Stimulated activated CD8-positive, alpha-beta memory T cell treated with anti-CD3 and anti-CD28 coated beads, Interleukin-12 subunit alpha, Interleukin-12 subunit beta, amount 100 ng/mL, for 24 hours (primary cell): ENCODE results near the gene ADAM17.
"Not testable (repeated sequence)": the region's sequence is repeated elsewhere in the genome, so short reads cannot be mapped to it uniquely, and the experiment has no call there.

Experiments used
- DNase-seq: peaks from one replicate; pipeline ENCODE4 v3.0.0-alpha.2; 2020; ENCODE audit errors: extremely low read depth

Gene ADAM17

DNA sequence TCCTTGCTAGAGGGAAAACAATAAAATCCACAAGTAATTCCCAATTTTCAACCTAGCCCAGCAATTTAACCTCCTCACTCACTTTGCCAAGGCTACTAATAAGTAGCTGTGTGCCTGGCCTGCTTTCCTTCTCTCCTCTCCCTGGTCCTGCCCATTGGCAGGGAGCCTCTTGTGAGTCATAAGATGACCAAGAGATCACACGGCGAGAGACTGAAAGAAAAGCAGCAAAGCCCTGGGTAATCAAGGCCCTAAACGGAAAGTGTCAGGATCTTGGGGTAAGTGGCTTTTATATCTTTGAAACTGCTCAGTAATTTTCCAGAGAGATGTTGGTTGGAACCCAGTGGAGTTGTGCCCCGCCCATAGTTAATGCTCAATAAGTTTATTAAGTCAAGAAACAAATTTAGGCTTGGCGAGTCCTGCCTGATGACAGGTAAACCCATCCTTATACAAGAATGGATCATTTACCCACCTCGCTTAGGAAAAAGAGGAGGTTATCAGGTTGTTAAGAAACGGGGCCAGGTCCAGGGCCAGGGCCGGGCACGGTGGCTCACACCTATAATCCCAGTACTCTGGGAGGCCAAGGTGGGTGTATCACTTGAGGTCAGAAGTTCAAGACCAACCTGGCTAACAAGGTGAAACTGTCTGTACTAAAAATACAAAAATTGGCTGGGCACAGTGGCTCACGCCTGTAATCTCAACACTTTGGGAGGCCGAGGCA, 10.0 kb upstream of the ADAM17 start:
- no peak for DNase-seq

- DNase-seq, result no peak
These were observed 5.0 kb upstream of the ADAM17 start for GRCh38 chr2:9560628-9561027.

- no peak for DNase-seq
These were observed 3.3 kb upstream of the ADAM17 start for GRCh38 chr2:9558948-9559381.

DNA sequence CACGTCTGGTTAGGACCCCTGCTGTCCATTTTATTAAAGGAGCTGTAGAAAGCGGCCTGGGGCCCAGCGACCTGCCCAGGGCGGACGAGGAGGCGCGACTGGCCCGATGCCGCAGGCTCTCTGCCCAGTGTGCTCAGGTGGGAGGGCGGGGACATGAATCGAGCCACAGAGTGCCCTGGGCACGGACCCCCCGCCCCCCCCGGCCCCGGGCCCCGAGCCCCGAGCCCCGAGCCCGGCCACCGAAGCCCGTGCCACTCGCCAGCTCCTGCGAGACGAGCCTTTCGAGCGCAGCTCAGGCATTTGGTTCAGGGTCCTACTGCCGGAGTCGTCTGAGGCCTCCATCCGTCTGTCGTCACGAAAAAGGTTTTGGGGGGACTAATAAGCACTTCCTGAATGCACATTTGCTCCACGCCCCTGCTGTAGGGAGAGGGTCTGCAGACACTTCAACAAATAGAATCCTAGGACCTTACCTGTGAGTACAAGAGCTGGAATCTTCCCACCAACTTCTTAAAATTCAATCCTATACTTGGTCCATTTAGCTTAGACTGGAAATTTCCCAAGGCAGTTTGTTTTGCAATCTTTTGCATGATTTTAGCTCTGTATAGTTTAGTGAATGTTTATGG, 602 bp upstream of the ADAM17 start:
- no peak for DNase-seq

DNA sequence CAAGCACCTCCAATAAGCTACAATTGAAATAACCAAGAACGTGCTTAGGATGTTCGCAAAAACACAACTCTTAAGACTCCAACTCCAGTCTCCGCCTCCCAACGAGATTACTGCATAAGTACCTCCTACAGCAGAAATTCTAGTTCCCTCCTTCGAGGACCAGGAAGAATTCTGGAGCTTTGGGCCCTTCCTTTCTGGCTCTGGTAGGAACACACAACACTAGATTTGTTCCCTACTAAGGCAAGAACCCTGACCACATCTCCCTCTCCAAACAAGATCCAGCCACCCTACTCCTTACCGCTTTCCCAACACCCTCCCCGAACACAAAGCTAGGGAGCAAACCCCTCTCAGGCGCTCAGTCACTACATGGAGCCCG, 721 bp downstream of the ADAM17 start:
- no peak for DNase-seq

GRCh38 chr2:9552219-9553178, 3.1 kb downstream of the ADAM17 start:
- no peak for DNase-seq

GRCh38 chr2:9550859-9551391, 4.7 kb downstream of the ADAM17 start:
- DNase-seq, result not testable (repeated sequence)

- no peak for DNase-seq
These were observed 6.2 kb downstream of the ADAM17 start for GRCh38 chr2:9549420-9549819.

DNA sequence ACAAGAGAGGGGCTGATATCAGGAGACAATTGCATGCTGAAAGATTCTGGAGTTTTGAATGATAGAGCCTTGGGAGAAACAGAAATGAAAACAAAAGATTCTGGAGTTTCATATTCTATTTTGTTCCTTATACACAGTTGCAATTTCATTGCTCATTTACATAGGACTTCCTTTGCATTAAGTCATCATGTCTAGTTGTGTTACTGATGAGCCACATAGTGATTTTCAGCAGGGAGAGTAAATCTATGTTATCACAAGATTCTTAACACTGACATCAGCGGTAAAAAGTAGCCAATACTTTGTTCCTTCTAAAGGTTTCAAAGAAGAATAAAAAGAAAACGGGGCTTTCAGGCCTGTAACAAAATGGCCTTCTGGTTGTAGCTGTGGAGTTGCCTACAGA, 7.1 kb downstream of the ADAM17 start:
- DNase-seq, result no peak

DNA sequence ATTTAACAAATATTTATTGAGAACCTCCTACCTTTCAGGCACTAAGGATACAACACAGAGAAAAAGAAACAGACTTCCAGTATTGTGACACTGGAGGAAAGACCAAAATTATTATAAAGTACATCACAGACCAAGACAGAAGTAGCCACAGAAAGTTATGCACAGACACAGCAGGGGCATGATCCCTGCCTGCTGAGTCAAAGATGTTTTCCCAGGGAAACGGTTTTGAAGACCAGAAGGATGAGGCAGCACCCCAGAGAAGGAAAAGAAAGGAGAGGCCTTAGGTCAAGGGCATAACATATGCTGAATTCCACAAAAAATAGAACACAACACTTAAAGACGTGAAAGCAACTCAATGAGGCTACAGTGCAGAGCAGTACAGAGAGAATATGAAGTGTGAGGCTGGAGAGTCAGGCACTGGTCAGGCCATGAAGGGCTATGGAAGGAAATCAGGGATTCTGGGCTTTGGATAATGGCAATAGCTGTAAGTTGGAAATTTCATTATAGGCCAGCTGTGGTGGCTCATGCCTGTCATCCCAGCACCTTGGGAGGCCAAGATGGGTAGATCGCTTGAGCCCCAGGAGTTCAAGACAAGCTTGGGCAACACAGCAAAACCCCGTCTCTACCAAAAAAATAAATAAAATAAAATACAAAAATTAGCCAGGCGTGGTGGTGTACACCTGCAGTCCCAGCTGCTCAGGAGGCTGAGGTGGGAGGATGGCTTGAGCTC, 8.2 kb downstream of the ADAM17 start:
- no peak for DNase-seq

GRCh38 chr2:9545502-9545901, 10.1 kb downstream of the ADAM17 start:
- no peak for DNase-seq

GRCh38 chr2:9543557-9543956, 12.1 kb downstream of the ADAM17 start:
- DNase-seq, result no peak

DNA sequence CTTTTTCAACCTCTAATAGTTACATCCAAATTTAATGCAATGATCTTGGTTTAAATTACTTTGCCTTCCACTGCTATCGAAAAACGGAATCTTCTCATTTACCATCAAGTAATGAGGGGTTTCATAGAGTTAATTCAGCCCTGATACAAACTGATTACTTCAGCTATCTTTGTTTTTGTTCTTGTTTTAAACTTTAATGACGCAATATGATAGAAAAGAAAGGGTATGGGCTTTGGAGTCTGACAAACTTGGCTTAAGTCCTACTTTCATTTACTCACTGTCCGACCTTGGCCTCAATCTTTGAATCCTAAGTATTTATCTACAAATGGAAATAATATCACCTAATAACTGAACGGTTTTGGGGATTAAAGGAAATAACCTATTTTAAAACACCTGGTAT, 16.1 kb downstream of the ADAM17 start:
- DNase-seq, result no peak

DNA sequence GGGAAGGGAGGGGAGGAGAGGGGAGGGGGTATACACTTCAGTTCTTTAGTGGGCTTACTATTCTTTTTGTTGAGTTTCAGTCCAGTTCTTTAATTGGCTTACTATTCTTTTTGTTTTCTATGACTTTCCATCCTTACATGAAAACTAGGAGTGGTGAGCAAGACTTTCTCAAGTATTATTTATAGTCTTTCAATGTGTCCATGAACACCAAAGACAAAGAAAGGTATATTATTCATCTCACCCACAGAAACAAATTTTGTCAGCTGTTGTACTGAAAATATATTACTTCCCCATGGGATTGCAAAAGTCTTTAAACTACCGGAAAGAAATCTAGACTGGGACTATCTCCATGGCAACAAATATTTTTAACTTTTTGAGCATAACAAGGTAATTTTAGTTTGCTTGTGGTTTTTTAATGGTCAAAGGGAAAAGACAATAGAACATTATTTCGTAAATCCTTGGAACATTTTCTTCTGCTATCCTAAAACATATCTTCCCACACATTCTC, 17.6 kb downstream of the ADAM17 start:
- no peak for DNase-seq

- DNase-seq, result no peak
These were observed 19.1 kb downstream of the ADAM17 start for GRCh38 chr2:9536504-9536903.

DNA sequence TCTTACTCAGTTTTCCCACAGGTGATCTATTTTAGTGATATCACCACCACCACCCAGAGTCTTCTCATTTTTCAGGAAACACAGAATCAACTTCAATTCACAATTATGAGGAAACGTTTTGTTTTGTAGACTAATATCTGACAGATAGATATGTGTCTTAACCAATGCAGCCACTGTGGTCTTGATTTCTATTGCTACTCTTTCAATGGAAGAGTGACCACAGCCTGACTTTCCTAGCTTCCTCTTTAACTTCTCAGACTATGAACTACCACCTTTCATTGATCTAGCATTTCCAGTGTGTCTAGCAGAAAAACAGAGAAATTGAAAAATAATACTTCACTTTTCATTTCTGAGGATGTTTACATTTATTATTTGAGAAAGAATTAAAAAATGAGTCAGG, 20.5 kb downstream of the ADAM17 start:
- DNase-seq, result no peak

DNA sequence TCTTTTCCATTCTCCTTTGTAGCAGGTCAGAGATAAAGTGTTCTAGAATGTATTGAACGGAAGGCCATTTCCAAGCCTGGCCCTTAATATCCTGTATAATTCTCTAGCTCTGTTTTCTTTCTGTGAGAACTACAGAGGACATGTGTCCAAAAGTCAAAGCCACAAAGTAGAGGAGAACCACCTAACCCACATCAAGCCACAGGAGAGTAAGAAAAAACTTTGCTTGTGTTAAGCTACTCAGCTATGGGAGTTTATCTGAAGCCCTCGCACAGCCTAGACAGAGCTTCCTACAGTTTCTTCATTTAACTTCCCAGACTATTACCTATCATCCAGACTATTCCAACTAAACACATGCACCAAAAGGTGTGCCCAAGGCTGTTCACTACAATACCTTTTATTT, 22.0 kb downstream of the ADAM17 start:
- no peak for DNase-seq

GRCh38 chr2:9532421-9532820, 23.2 kb downstream of the ADAM17 start:
- DNase-seq, result no peak

DNA sequence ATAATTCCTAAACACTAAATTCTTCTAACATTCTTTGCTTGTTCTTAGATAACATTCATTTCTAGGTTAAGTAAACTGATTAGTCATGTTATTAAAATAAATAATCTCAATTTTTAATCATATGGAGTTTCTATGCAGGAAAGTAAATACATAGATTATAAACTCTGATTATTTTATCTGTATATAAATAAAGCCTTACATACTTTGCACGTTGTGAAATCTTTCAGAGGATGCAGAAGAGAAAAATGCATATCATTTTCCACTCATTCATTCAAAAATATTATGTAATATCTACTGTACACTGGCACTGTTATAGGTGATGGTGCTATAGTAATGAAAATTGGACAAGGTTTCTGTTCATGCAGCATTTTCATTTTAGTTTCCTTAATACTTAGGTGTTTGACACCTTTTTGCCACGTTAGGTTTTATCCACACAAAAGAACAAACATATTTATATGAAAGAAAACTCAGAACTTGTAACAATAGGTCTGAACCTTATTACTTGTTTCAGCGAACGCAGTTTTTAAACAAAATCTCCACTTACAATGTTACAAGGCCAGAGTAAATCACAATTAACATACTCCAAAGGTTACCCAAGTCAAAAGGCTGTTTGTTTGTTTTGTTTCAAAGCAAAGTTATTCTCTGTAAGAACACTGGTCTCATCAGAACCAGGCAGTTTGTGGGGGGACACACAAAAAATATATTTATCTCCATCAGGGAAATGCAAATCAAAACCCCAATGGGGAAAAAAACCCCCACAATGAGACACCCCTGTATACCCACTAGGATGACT, 27.4 kb downstream of the ADAM17 start:
- no peak for DNase-seq

- DNase-seq, result no peak
These were observed 30.4 kb downstream of the ADAM17 start for GRCh38 chr2:9525266-9525665.

- DNase-seq, result no peak
These were observed 31.3 kb downstream of the ADAM17 start for GRCh38 chr2:9524291-9524690.
